ENCODE data around the gene MIR17HG. TPM values are rescaled to one million over a fixed set of nuclear protein-coding genes. Genes with fewer than 3 reads are reported as not detected.

The MIR17HG gene
- total and polyA plus RNA-seq, 2 donors from 2014 or later: 1.2 to 5.7 TPM

DNA sequence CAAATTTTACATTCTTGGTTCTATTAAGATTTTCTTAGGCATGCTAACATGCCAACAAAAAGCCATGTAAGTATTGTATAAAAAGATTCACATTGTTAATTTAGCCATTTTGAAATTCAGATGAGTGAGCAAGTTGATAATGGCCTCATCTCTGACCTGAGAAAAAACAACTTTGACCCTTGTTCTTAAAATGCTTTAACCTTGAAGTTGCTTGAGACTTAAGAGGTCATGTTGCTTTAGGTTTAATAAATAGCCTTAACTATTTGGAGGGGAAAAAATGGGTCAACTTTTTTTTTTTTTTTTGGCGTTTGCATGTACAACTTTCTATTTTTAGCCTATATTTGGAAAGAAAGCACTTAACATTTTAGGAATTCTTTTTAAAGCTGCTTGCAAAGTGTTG, 6.0 kb downstream of the MIR17HG start:
- Histone ChIP-seq H3K9me3 (ENCODE audit: control insufficient read depth in 2 of 3, insufficient read depth in 1 of 3, low read length in 3 of 3) (no peaks in the 10 kb centered on the region), H3K27me3 (ENCODE audit: control insufficient read depth, insufficient read depth, low read length) (no peaks in the 10 kb centered on the region), H3K4me1 (ENCODE audit: control insufficient read depth in 2 of 3, insufficient read depth in 2 of 3, low read depth in 1 of 3, low read length in 3 of 3) (peaks cover 2 to 12% (median 7%) of the 10 kb centered on the region in 3 donors), H3K9ac (ENCODE audit: low read length in 3 of 3) (no peak overlapping the region), H3K27ac (ENCODE audit: low read depth in 2 of 2, low read length in 2 of 2) (no peak overlapping the region), H3K4me3 (ENCODE audit: low read length in 3 of 3) (no peak overlapping the region), H3K36me3 (ENCODE audit: control insufficient read depth in 2 of 3, insufficient read depth in 3 of 3, low read length in 3 of 3) (peaks cover 2 to 7% (median 5%) of the 10 kb centered on the region in 3 donors)
- TF ChIP-seq, protein P1, sequence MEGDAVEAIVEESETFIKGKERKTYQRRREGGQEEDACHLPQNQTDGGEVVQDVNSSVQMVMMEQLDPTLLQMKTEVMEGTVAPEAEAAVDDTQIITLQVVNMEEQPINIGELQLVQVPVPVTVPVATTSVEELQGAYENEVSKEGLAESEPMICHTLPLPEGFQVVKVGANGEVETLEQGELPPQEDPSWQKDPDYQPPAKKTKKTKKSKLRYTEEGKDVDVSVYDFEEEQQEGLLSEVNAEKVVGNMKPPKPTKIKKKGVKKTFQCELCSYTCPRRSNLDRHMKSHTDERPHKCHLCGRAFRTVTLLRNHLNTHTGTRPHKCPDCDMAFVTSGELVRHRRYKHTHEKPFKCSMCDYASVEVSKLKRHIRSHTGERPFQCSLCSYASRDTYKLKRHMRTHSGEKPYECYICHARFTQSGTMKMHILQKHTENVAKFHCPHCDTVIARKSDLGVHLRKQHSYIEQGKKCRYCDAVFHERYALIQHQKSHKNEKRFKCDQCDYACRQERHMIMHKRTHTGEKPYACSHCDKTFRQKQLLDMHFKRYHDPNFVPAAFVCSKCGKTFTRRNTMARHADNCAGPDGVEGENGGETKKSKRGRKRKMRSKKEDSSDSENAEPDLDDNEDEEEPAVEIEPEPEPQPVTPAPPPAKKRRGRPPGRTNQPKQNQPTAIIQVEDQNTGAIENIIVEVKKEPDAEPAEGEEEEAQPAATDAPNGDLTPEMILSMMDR (IDR thresholded peaks at IDR 0.05; ENCODE audit: borderline replicate concordance, extremely low read depth, insufficient read depth): no peak
- intact Hi-C loops (cut with DNase I): no loop called here
- no peak for DNase-seq
- no peak for FAIRE-seq

DNA sequence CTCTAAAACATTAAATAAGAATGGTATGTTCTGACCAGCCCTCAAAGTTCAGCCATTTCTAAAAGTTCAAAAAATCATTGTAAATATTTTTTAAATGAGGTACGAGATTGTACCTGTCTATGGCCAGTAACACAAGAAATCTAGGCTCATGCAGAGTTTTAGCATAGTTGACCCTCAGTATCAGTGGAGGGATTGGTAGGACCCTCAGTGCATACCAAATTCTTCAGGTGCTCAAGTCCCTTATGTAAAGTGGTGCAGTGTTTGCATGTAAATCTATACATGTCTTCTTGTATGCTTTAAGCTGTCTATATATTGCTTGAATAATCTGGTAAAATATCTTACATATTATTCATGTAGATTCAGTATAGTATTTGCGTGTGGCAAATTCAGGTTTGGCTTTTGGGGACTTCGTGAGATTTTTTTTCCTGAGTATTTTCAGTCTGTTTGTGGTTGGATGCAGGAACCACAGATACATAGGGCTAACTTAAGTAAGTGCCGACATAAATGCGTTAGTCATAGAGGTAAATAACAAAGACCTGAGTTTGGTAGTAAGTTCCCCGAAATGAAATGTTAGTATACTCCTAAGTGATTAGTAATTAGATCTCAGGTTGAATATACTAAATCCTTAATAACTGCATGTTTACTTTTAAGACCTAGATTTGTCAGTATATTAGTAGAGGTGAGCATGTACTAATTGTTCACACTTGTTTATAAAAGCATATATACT, 7.8 kb downstream of the MIR17HG start:
- Histone ChIP-seq H3K9me3 (ENCODE audit: control insufficient read depth in 2 of 3, insufficient read depth in 1 of 3, low read length in 3 of 3) (no peaks in the 10 kb centered on the region), H3K36me3 (ENCODE audit: control insufficient read depth in 2 of 3, insufficient read depth in 3 of 3, low read length in 3 of 3) (peaks cover 0 to 7% (median 5%) of the 10 kb centered on the region in 3 donors), H3K4me3 (ENCODE audit: low read length in 3 of 3) (no peak overlapping the region), H3K27me3 (ENCODE audit: control insufficient read depth, insufficient read depth, low read length) (no peaks in the 10 kb centered on the region), H3K4me1 (ENCODE audit: control insufficient read depth in 2 of 3, insufficient read depth in 2 of 3, low read depth in 1 of 3, low read length in 3 of 3) (peaks cover 0 to 8% (median 5%) of the 10 kb centered on the region in 3 donors), H3K9ac (ENCODE audit: low read length in 3 of 3) (no peak overlapping the region), H3K27ac (ENCODE audit: low read depth in 2 of 2, low read length in 2 of 2) (no peak overlapping the region)
- no peak for FAIRE-seq
- intact Hi-C loops (cut with DNase I): no loop called here
- no peak for DNase-seq
- TF ChIP-seq, protein P1 (IDR thresholded peaks at IDR 0.05; ENCODE audit: borderline replicate concordance, extremely low read depth, insufficient read depth): no peak

DNA sequence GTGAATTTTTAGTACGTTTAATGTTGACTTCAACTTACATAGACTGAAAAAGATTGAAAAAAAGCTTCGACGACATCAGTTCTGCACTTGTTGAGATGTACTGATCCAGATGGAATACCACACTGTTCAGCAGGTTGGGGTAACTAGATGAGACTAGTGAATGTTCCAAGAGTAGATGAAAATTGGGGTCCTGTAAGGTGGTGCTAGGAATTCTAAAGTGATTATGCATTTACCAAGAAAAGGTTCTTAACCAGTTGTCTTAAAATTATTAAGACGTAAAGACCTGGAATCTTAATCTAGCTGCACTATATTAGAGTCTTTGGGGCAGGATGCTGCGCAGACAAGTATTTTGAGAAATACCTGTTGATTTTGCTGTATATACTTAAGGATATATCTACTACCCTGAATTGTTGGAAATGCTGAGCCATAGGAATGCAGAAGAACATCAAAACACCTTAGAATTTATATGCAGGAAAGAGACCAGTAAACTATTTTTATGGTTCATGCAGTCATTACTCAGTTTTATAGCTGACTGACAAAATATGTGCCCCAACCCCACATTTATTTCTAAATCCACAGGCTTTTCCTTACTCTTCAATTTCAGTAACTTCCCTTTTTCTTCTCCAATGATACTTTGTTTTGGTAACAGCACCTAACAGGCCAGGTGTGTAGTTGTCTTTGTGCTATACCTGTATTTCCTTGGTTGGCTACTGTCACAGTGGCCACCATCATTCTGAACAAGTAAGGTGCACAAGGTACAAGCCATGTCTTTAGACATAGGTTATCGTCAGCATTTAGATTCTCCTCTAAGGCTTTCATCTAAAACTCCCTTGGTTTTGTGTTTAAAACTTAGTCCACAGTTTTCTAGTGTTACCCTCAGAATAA, 8.6 kb downstream of the MIR17HG start:
- TF ChIP-seq, protein P1 (IDR thresholded peaks at IDR 0.05; ENCODE audit: borderline replicate concordance, extremely low read depth, insufficient read depth): no peak
- no peak overlapping the region for H3K9ac ChIP-seq (ENCODE audit: low read length in 3 of 3)
- FAIRE-seq (no peak), DNase-seq (no peak)
- peaks cover 0 to 7% (median 3%) of the 10 kb centered on the region in 3 donors for H3K4me1 ChIP-seq (ENCODE audit: control insufficient read depth in 2 of 3, insufficient read depth in 2 of 3, low read depth in 1 of 3, low read length in 3 of 3)
- H3K4me3 ChIP-seq (ENCODE audit: low read length in 3 of 3): no peak overlapping the region
- H3K9me3 ChIP-seq (ENCODE audit: control insufficient read depth in 2 of 3, insufficient read depth in 1 of 3, low read length in 3 of 3): no peaks in the 10 kb centered on the region
- H3K27me3 ChIP-seq (ENCODE audit: control insufficient read depth, insufficient read depth, low read length): no peaks in the 10 kb centered on the region
- intact Hi-C loops (cut with DNase I): no loop called here
- no peak overlapping the region for H3K27ac ChIP-seq (ENCODE audit: low read depth in 2 of 2, low read length in 2 of 2)
- H3K36me3 ChIP-seq (ENCODE audit: control insufficient read depth in 2 of 3, insufficient read depth in 3 of 3, low read length in 3 of 3): peaks cover 0 to 4% (median 0%) of the 10 kb centered on the region in 3 donors
